Stimulated activated CD4-positive, alpha-beta T cell treated with anti-CD3 and anti-CD28 coated beads, Interleukin-12 subunit alpha, Interleukin-12 subunit beta, amount 100 ng/mL, for 48 hours (primary cell): ENCODE data around the gene HS3ST5.
A peak's percentile ranks its signal among the peaks of the same experiment; 100 is the strongest.
"Not testable (repeated sequence)": the region's sequence is repeated elsewhere in the genome, so short reads cannot be mapped to it uniquely, and the experiment has no call there.

ENCODE experiments used
- DNase-seq, 3 donors: peaks; one replicate each; pipeline ENCODE4 v3.0.0-alpha.2; 2020; ENCODE audit warnings: low read depth in 2 of 3, low spot score in 1 of 3

Gene HS3ST5

DNA sequence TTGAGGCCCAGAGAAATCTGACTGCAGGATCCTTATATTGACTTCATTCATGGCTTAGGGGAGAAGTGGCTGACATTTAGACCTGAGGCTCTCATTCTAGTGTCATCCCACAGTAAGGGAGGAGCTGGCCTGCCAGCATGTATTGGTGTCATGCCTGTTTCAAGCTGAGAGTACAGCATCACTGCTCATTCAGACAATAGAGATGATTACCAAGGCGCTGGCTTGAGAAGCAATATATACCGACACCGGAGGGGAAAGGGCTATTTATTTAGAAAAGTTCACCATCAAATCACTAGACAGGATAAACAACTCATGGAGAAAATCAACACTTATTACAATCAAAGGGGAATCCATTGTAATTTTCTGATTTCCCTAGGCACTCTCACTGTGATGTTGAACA lies 287.5 kb downstream of the HS3ST5 start:
- no peak for DNase-seq

GRCh38 chr6:114053791-114054190 lies 289.0 kb downstream of the HS3ST5 start:
- no peak for DNase-seq

DNA sequence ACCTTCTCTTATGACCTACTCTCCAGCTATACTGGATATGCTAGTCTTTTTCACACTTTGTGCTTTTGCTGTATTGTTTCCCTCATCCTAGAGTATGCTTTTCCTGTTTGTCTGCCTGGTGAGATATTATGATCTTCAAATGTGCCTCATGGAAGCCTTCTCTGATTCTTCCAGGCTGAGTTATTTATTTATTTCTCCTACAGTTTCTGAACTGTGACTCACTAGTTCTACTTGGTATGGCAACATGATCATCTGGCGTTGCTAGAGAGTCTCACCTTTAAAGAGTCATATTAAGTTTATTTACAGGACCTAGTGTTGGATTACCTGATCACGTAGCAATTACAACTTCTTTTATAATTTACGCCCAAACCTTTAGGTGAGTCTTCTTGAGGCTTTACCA lies 290.7 kb downstream of the HS3ST5 start:
- no peak for DNase-seq

GRCh38 chr6:114051031-114051430 lies 291.8 kb downstream of the HS3ST5 start:
- DNase-seq, result no peak

DNA sequence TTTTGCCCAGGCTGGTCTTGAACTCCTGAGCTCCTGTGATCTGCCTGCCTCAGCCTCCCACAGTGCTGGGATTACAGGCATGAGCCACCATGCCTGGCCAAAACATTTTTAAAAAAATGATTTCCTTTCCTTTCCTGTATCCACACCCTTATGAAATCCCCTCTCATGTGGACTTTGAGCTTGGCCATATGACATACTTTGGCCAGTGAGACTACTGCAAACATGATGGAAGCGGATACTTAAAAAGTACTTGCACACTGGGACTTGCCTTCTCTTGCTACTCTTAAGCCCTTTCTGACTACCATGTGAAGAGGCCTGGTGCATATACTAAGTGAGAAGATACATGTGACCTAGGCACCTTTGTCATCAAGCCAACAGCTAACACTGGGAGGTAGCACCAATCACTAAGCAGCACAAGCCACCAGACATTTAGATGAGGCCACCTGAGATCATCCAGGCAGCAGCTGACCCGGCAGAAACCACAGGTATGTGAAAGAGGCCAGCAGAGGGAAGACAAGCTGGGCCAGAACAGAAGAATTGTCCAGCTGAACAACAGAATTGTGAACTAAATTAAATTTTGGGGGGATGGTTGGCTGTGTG lies 293.4 kb downstream of the HS3ST5 start:
- DNase-seq, result no peak

DNA sequence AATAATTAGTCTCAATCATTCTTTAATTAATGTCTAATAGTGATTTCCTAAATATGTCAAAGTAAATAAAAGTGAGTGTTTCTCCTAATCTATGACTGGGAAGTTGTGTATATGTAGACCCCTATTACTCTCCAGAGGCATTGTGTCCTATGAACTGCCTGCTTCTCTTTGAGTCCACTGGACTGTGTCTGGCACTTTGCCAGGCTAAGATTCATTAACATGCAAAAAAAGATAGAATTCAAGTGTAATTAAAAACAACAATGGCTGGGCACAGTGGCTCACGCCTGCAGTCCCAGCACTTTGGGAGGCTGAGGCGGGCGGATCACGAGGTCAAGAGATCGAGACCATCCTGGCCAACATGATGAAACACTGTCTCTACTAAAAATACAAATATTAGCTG lies 298.3 kb downstream of the HS3ST5 start:
- not testable (repeated sequence) for DNase-seq

DNA sequence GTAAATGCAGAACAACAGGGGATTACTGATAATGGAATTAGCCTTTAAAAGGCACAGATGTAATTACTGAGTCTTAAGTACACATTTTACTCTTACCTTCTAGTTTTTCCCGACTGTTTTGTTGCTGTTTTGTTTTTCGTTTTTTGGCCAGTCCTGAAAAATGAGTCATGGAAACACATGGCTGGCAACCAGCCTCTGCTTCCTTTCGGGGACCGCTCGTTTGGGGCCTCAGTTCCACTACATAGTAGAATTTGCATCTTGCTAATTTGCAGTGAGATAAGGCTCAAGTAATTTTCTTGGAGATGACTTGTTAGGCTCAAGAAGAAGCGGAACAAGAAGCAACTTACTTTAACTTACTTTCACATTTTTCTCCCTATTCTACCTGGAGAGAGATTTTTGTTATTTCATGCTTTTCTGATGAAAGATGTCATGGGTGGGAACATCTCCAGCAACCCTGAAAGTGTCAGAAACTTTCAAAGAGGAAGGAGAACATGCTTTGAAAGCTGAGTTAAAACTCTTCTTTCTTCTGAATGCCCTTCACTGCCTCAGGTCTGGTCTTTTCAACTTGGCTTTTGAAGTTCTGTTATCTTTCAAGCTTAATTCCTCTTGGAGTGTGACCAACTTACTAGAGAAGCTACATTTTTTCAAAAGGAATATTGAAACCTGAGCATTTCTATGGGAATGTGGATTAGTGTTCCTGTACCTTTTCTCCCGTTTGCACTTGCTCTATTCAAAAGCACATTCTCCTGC lies 300.4 kb downstream of the HS3ST5 start:
- peak in 1 of 3 donors; percentile 0 for DNase-seq

- DNase-seq, result no peak
These were observed 302.0 kb downstream of the HS3ST5 start for GRCh38 chr6:114040871-114041270.

GRCh38 chr6:114039841-114040240 lies 303.0 kb downstream of the HS3ST5 start:
- DNase-seq, result no peak

GRCh38 chr6:114033606-114034005 lies 309.2 kb downstream of the HS3ST5 start:
- no peak for DNase-seq

DNA sequence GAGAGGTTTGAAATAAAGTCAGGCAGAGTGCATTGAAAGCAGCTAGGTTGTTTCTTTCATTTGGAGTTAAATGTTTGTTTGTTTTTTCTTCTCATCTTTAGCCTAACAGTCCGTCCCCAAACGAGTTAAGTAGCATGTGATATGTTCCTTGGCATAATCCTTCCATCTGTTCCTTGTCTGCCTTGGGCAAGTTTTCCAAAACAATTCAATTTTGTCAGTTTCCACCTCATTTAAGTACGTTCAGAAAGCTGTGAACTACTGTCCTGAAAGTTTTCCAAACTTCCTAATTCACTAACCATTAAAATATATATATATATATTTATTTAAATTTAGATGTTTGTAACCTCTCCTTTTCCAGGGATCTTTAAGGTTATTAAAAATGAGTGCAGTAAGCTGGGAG lies 310.1 kb downstream of the HS3ST5 start:
- no peak for DNase-seq

DNA sequence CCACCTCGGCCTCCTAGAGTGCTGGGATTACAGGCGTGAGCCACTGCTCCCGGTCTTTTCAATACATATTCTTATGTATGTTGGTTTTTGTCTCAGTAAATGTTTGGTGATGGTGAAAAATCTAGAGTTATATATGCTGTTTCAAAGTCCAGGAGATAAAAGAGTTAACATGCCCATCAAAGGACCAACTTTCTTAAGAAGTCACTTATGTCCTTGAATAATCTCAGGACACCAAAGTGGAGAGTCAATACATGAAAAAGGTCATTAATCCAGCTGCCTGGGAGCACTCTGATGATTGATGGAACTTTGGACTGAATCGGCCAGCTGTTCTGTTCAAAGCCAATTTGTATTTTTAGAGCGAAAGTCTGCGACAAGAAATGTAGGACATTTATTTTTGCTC lies 312.1 kb downstream of the HS3ST5 start:
- DNase-seq, result no peak

- no peak for DNase-seq
These were observed 318.1 kb downstream of the HS3ST5 start for GRCh38 chr6:114024746-114025145.

DNA sequence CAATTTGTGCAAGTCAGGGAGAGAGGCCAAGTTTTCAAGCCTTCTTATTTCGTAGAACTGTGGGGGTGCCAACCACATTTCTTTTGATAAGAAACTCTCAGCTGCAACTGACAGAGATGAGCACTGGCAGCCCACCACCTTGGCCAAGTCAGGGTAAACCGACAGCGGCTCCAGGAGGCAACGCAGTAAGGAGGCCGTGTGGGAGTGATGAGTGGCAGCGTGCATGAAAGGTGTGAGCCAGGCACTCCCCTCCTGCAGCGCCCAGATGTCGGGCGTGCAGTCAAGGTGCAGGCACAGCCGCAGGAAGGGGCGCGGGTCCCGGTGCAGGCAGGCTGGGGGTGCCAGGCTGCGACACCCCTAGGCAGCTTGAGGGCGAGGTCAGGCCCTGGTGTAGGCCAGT lies 322.6 kb downstream of the HS3ST5 start:
- DNase-seq, result no peak

DNA sequence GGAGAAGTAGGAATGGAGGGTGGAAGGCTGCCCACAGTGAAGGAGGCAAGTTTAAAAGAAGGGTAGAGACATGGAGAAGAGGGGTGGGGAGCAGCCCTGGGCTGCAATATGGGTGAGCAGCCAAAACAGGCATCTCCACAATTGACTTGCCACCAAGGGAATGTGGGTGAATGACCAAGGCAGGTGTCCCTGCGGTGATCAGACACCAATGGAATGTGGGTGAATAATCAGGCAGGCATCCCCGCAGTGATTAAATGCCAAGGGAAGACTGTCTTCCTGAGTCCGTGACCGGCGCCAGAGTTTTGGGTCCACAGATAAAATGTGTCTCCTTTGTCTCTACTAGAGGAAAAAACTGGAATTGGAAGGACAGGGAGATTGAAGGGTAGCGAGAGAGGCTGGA lies 325.7 kb downstream of the HS3ST5 start:
- not testable (repeated sequence) for DNase-seq

- not testable (repeated sequence) for DNase-seq
These were observed 328.7 kb downstream of the HS3ST5 start for GRCh38 chr6:114014106-114014505.

DNA sequence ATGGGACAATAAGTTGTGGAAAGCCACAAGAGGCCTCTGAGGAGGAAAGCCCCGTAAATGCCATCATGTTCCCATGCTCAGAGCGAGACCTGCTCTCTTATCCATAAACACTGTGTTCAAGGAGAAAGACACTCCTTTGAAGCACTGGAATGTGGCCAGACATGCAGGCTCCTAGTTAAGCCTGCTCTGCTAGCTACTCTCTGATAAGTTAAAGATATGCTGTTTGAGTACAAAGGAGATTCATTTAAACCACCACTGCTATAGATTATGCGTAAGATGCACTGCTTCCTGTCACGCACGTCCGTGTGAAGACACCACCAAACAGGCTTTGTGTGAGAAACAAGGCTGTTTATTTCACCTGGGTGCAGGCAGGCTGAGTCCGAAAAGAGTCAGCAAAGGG lies 331.3 kb downstream of the HS3ST5 start:
- DNase-seq, result not testable (repeated sequence)

DNA sequence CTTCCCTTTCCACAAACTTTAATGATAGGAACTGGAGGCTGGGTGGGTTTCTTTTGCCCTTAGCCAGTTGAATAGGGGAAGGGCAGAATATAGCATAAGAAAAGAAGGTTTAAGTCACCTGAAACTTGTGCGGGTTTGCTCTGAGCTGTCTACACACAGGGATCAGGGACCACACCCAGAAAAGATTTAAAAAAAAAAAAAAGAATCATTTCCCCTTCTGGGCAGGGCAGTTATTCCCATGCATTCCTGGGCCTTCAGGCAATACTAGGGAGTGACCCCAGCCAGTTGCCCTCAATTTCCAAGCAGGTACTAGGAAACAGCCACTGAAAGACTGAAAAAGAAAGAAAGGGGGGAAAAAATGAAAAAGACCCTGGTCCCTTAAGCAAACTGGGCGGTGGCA lies 332.3 kb downstream of the HS3ST5 start:
- no peak for DNase-seq

DNA sequence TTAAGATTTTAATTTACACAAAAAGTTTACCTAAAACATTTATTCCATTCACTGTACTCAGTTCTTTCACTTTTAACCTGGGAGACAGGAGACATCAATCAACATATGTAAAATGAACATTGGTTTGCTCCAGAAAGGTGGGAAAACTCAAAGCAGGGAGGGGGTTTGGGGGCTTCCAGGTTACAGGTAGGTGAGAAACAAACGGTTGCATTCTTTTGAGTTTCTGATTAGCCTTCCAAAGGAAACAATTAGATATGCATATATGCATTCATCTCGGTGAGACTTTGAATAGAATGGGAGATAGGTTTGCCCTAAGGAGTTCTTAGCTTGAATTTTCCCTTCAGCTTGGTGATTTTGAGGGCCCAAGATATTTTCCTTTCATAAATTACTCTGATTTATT lies 333.6 kb downstream of the HS3ST5 start:
- no peak for DNase-seq

DNA sequence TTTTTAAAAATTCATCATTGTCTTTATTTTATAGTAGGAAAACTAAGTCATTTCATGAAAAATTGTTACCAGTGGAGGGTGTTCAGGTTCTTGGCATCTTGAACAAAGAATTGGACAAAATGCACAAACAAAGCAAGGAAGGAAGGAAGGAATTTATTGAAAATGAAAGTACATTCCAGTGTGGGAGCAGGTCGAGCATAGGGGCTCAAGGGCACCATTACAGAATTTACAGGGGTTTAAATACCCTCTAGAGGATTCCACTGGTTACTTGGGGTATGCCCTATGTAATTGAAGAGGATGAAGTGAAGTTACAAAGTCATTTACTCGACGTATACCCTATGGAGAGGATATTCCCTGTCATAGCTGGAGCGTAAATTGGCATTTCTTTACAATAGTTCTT lies 334.5 kb downstream of the HS3ST5 start:
- DNase-seq, result no peak

DNA sequence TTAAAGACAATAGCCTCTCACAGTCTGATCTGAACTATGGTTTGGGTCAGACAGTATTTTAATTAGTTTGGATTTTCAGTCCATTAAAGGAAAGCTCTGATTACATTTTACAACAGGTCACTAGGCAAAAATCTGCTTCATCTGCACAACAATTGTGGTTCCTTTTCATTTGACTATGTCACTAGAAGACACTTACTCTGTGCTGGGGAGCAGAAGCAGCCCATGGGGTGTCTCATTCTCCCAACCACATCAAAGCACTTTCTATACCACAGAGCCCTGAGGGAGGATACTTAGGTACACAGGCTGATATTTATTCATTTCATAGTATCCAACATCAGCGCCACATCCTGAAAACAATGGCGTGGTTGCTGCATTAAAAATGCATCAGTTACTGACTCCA lies 335.3 kb downstream of the HS3ST5 start:
- DNase-seq, result peak in 1 of 3 donors; percentile 2
